ENCODE results near the gene DNASE1.

Gene DNASE1

GRCh38 chr16:3695610-3696369, 41.3 kb downstream of the DNASE1 start:
- no peak for DNase-seq (ENCODE audit: low read depth in 2 of 2)

GRCh38 chr16:3696425-3697218, 42.1 kb downstream of the DNASE1 start:
- DNase-seq (ENCODE audit: low read depth in 2 of 2) = no peak

- no peak for DNase-seq (ENCODE audit: low read depth in 2 of 2)
These were observed 44.5 kb downstream of the DNASE1 start for GRCh38 chr16:3698941-3699340.

- DNase-seq (ENCODE audit: low read depth in 2 of 2) = no peak
These were observed 47.0 kb downstream of the DNASE1 start for GRCh38 chr16:3701531-3701930.

- no peak for DNase-seq (ENCODE audit: low read depth in 2 of 2)
These were observed 47.6 kb downstream of the DNASE1 start for GRCh38 chr16:3702082-3702481.

- DNase-seq (ENCODE audit: low read depth in 2 of 2) = no peak
These were observed 51.9 kb downstream of the DNASE1 start for GRCh38 chr16:3706253-3707012.

Data from activated CD8-positive, alpha-beta memory T cell treated with anti-CD3 and anti-CD28 coated beads for 4 hours (primary cell).